Transverse colon (tissue), 3 donors: ENCODE results near the gene COL20A1.

ENCODE experiments used
- CTCF ChIP-seq, 5 experiments: fragments of 200-600 bp in 3 of 5; fragments of 450-650 bp in 2 of 5; sonication (generic) in 3 of 5; IDR thresholded peaks; 1 replicate in 2 of 5; 2 replicates in 3 of 5; pipeline ENCODE4 v1.5.1; 2016 to 2017; ENCODE audit warnings: antibody characterized with exemption in 5 of 5, inconsistent platforms in 3 of 5, mild to moderate bottlenecking in 2 of 5, moderate library complexity in 1 of 5
- POLR2A ChIP-seq: fragments of 450-650 bp; IDR thresholded peaks from one replicate; pipeline ENCODE4 v1.6.1; 2016; ENCODE audit warnings: antibody characterized with exemption, mild to moderate bottlenecking, moderate library complexity

DNA sequence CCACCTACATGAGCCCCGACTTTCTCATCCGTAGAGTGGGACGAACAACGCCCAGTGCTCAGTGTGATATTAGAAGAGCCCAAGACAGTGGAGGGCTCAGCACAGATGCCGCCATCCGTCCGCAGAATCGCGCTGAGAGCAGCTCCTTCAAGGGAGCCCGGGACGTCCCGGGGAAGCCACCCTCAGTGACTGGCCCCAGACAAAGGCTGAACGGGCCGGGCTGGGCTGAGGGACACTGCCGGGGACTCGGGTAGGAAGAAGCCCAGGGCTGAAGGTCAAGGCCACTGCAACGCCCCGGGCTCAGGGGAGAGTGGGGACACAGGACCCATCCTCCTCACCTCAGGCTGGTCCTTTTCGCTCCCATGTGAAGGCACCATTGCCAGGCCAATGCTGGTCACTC is 81.0 kb downstream of the COL20A1 start:
- TF ChIP-seq POLR2A, result no peak
- TF ChIP-seq CTCF (IDR thresholded peaks at IDR 0.05), result no peak
